NCI-H128 (cell line): Measurements from ENCODE around the gene MS4A6A.
"Not testable (repeated sequence)": the region's sequence is repeated elsewhere in the genome, so short reads cannot be mapped to it uniquely, and the experiment has no call there.

Source experiments
- DNase-seq: peaks from one replicate; lab custom pipeline; 2025; ENCODE audit not compliant: unreplicated experiment; lab: John Stamatoyannopoulos, UW

Gene MS4A6A

GRCh38 chr11:60184824-60185511, 2.1 kb upstream of the MS4A6A start:
- DNase-seq, result no peak

- no peak for DNase-seq
Measured at GRCh38 chr11:60183591-60184205, 815 bp upstream of the MS4A6A start.

- no peak for DNase-seq
Measured at GRCh38 chr11:60175860-60176275, 7.0 kb downstream of the MS4A6A start.

- no peak for DNase-seq
Measured at GRCh38 chr11:60172011-60172410, 10.9 kb downstream of the MS4A6A start.

- DNase-seq, result no peak
Measured at GRCh38 chr11:60170566-60170965, 12.3 kb downstream of the MS4A6A start.

GRCh38 chr11:60169264-60169915, 13.5 kb downstream of the MS4A6A start:
- no peak for DNase-seq

GRCh38 chr11:60168306-60168705, 14.6 kb downstream of the MS4A6A start:
- no peak for DNase-seq

GRCh38 chr11:60165951-60166350, 16.9 kb downstream of the MS4A6A start:
- DNase-seq, result no peak

- no peak for DNase-seq
Measured at GRCh38 chr11:60165538-60165937, 17.3 kb downstream of the MS4A6A start.

GRCh38 chr11:60164550-60165075, 18.3 kb downstream of the MS4A6A start:
- no peak for DNase-seq

GRCh38 chr11:60161766-60162165, 21.1 kb downstream of the MS4A6A start:
- DNase-seq, result no peak

GRCh38 chr11:60161107-60161506, 21.8 kb downstream of the MS4A6A start:
- DNase-seq, result no peak

GRCh38 chr11:60159868-60160267, 23.0 kb downstream of the MS4A6A start:
- DNase-seq, result no peak

GRCh38 chr11:60159284-60159683, 23.6 kb downstream of the MS4A6A start:
- no peak for DNase-seq

- DNase-seq, result no peak
Measured at GRCh38 chr11:60158636-60159035, 24.2 kb downstream of the MS4A6A start.

- DNase-seq, result no peak
Measured at GRCh38 chr11:60155931-60156330, 27.0 kb downstream of the MS4A6A start.

- not testable (repeated sequence) for DNase-seq
Measured at GRCh38 chr11:60152727-60153126, 30.2 kb downstream of the MS4A6A start.

GRCh38 chr11:60150279-60150678, 32.6 kb downstream of the MS4A6A start:
- no peak for DNase-seq

GRCh38 chr11:60145677-60146076, 37.2 kb downstream of the MS4A6A start:
- no peak for DNase-seq

- no peak for DNase-seq
Measured at GRCh38 chr11:60143768-60144167, 39.1 kb downstream of the MS4A6A start.

GRCh38 chr11:60133917-60134316, 49.0 kb downstream of the MS4A6A start:
- no peak for DNase-seq

GRCh38 chr11:60131912-60132311, 51.0 kb downstream of the MS4A6A start:
- DNase-seq, result no peak
